Endothelial cell of hepatic sinusoid (primary cell): ENCODE measurements around the gene EIF4E3.

Experiments
- in situ Hi-C: cut with HindIII; loops from 2 replicates; pipeline ENCODE4 v1.10.0; 2017; ENCODE audit warnings: low sequenced_read_pairs

Gene EIF4E3

DNA sequence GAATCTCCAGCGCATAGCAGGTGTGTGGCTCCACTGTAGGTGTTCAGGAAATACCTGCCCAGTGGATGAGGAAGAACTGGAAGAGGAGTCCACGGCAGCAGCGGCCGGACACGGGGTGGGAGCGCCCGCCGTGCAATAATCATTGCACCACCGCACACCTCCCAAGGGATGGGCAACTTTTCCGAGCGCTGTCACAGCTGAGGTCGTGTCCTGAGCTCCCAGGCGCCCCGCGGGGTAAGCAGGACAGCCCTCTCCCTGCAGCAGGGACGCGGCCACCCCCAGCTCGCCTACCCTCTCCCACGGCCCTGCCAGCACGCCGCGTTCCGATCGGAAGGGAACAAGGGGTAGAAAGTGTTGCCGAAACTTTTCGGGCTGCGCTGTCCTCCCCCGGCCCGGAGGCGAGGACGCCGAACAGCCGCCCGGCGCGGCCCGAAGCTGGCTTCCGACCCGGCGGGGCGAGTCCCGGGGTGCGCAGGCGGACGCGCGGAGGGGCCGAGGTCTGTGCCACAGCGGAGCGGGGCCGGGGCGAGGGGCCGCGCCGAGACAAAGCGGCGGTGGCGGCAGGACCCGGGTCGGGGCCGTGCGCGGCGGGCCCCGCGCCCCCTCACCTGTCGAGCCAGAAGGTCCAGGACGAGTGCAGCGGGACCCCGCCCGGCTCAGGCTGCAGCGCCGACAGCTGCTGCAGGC is 475 bp downstream of the EIF4E3 start:
- in situ Hi-C loops, result loop anchor here (5.0 kb wide), 1 partner anchor 38 kb away; no protein-coding TSS in a partner anchor

GRCh38 chr3:71724171-71724453 is 1.1 kb downstream of the EIF4E3 start:
- in situ Hi-C loops, result no loop called here

DNA sequence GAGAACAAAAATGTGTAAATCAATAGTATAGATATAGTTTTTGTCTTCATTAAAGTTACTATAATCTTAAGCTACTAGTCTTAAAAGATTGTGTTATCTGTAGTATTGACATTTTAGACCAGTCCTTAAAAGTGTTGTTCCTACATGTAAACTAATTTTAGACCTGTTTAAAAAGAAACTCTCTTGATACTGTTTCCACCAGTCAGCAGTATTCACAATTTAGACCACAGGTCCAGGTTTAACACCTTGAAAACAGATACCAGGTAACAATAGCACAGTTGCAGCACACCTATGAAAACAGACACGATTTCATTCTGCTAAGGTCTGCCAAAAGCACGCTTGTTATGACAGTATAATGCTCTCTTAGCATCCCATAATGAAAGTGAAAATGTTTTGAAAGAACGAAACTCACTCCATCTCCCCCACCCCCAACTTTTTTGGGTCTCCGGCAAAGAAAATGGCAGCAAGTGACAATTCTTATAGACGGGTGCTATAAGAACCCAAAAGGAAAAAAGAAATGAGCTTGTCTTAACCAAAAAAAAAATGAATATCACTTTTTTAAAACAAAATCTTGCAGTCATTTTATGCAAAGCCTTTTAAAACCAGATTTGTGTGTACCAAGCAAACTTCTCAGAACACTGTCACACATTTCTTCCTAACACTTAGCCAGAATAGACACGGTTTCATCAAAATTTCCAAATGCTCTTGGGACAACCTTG is 1.6 kb downstream of the EIF4E3 start:
- in situ Hi-C loops, result no loop called here

- in situ Hi-C loops, result no loop called here
These were observed 2.5 kb downstream of the EIF4E3 start for GRCh38 chr3:71722693-71723092.

- in situ Hi-C loops, result no loop called here
These were observed 3.5 kb downstream of the EIF4E3 start for GRCh38 chr3:71721651-71722157.

DNA sequence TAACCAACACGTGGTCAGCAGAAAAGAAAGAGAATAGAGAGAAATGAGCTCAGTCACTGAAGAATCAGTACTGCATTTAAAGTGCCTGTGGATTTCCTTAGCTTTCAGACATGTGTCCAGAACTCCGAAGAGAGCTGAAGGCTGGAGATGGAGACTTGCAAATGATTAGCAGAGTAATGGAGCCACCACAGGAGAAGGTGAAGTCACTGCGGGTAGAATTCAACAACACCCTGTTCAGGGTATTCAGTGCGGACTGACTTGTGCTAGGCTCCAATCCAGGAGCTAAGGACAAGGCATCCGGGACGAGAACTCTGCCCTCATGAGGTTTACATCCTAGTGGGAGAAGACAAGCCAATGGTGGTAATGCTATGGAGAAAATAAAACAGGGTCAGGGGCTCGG is 4.2 kb downstream of the EIF4E3 start:
- in situ Hi-C loops, result no loop called here

DNA sequence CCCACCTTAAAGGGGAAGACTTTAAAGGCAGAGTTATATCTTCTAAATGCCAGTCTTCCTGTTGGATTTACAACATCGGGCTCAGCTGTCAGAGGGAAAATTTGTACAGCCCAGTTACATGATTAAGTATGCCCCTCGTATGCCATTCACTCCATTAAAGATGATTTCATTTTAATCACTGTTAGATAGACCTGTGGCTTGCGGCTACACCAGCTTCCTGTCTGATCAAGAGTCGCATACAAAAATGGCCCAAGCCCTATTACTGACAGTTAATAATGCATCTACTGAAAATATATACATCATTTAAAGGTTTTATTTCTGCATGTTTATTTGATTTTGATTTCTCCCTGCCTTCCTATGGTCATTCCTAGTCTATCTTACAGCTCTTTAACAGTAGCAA is 7.1 kb downstream of the EIF4E3 start:
- in situ Hi-C loops, result no loop called here

- in situ Hi-C loops, result no loop called here
These were observed 10.6 kb downstream of the EIF4E3 start for GRCh38 chr3:71714595-71714994.

GRCh38 chr3:71713041-71713440 is 12.2 kb downstream of the EIF4E3 start:
- in situ Hi-C loops, result no loop called here

DNA sequence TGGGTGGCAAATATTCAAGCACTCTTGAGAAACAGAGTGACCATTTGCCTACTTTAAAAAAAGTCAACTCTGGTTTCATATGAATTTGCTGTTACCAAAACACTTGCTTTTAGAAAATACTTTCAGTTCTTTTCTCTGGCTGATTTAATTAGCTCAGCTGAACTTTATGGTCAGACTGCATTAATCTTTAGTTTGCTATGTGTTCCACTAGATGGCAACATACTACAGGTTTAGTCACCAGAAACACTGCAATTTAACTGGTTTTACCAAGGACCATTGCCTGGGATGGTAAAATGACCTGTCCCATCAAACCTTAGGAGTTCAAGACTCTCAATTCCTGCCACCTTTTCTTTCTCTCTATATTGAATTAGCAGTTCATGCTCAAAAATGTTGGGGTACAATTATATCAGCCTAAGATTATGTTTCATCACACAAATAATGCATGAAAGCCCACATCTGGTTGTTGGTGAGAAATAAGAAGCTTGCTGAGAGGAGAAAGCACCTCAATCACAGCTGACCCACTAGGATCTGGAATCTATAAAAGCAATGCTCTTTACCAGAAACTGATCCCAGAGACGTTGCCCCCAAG is 14.2 kb downstream of the EIF4E3 start:
- in situ Hi-C loops, result no loop called here

DNA sequence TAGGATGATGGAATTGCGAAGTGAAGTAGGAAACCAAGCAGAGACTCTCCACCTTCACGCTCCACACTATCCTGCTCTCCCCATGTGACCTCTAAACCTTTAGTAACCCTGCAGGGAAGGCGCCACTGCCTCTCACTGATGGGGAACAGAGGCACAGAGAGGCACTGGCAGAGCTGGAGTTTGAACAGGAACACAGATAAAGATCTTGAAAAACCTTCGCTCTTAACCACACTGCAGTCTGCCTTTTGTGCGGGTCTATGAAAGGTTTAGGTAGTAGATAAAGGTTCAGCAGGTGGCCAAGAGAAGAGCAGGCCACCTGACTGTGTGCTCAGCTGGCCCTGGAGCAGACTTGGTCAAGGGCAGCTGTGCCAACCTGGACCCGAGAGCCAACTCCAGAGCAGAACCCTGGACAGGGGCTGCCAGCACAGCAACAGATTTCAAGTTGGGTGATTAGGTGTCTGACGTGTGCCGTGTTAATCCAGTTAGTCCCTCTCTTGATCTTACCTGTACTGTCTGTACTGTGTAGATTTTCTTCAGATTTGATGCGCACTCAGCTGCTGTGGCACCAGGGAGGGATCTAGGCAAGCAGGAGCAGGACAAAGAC is 15.2 kb downstream of the EIF4E3 start:
- in situ Hi-C loops, result no loop called here

GRCh38 chr3:71708476-71709105 is 16.6 kb downstream of the EIF4E3 start:
- in situ Hi-C loops, result no loop called here

DNA sequence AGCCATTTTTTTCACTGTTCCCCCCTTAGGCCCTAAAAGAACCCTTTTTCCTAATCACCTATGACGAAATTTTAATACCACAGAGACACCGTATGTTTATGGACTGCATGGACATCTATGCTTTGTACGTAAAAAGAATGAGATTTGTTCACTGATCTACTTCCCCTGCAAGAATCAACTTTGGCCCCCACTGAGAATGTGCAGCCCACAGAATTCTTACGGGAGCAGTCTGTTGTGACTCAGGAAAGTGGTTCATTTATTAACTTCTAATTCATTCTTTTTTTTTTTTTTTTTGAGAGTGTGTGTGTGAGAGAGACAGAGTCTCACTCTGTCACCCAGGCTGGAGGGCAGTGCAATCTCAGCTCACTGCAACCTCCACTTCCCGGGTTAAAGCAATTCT is 17.6 kb downstream of the EIF4E3 start:
- in situ Hi-C loops, result no loop called here

GRCh38 chr3:71705681-71706080 is 19.5 kb downstream of the EIF4E3 start:
- in situ Hi-C loops, result no loop called here

DNA sequence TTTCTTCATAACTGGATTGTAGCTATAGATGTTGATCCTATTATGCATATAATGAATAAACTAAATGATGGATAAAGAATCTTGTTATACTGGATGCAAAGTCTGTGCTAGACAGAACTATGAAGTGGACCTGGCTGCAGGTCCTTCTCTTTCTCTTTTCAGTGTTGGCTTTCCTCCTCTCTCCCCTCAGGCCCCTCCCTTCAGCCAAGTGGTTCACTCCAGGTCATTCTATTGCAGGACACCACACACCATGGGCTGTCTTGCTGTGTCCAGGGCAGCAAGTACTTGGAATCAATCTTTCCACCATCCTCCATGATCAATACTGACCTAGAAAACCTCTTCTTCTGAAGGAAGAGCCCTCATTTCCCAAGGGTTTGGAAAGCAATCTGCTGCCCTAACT is 20.3 kb downstream of the EIF4E3 start:
- in situ Hi-C loops, result no loop called here

- in situ Hi-C loops, result no loop called here
These were observed 21.4 kb downstream of the EIF4E3 start for GRCh38 chr3:71703797-71704196.

DNA sequence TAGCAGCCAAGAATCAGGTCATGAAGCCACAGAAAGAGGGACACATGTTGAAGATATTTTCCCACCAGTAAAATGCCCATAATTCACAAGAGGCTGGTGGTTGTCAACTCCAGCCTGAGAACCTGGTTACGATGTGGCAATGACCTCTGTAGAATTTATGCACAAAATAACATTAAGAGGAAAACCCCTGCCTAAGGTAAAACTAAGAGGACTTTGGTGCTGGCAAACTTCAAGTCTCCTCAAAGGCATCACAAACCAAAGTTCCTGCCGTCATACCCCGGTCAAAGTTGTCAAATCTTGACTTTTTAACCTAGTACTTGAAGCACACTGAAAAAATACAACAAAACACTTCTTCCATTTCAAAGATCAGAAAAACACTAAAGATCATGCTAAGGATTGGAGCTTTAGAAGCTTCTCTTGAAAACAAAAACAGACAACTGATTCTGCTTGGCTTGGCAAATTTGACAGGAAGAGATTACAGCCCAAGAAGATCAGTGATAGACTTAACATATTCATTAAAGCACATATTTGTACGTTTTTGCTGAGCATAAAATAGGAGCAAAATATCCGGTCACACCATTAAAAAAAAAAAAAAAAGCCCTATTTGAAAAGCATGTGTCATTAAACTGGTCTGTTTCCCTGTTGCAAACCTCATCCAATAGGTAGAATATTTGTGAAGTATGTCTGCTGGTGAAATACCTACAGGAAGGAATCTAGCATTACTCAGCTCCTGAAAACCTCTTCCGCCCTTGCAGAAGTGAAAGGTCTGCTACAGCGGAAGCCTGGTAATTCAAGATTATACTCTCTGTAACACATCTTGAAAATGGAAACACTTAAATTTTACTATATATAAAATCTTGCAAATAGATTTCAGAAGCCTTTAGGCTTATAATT is 22.8 kb downstream of the EIF4E3 start:
- in situ Hi-C loops, result no loop called here

DNA sequence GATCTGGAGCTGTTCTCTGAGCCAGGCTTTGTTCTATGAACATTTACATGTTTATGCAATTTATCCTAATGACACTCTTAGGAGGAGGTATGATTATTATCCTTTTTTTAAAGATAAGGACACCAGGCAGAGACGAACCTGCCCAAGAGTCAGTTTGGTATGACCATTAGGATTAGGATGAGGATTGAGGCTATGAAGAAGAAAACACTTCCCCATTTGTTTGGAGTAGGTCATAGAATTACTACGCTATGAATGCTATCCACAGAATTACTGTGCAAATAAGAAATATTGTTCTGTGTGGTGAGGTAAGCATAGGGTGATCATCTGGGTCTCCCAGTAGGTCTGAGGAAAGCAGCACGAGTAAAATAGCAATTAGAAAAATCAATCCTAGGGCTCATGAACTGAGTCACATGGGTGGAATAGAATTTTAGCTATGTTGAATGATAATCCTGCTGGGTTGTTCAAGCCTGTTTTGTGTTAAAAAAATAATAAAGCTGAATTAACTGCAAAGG is 23.9 kb downstream of the EIF4E3 start:
- in situ Hi-C loops, result no loop called here

GRCh38 chr3:71695000-71695482 is 30.2 kb downstream of the EIF4E3 start:
- in situ Hi-C loops, result loop anchor here (5.0 kb wide), 1 partner anchor 48 kb away; no protein-coding TSS in a partner anchor
